Activated CD8-positive, alpha-beta memory T cell treated with anti-CD3 and anti-CD28 coated beads for 36 hours (primary cell): ENCODE measurements around the gene DUSP5. TPM values are rescaled to one million over a fixed set of nuclear protein-coding genes. Genes with fewer than 3 reads are reported as not detected.
"Not testable (repeated sequence)": the region's sequence is repeated elsewhere in the genome, so short reads cannot be mapped to it uniquely, and the experiment has no call there.

ENCODE experiments used
- CTCF ChIA-PET: fragments of 350-600 bp; sonication (Branson Sonifier 250); formaldehyde crosslinking; loops from one replicate; lab custom pipeline; 2021; ENCODE audit warnings: antibody characterized with exemption; lab: Charles Lee
- POLR2A ChIA-PET: fragments of 350-600 bp; sonication (Branson Sonifier 250); formaldehyde crosslinking; loops from one replicate; lab custom pipeline; 2021; ENCODE audit warnings: antibody characterized with exemption; lab: Charles Lee
- total RNA-seq, 2 experiments: library from RNA; stranded (reverse); gene quantifications; one replicate each; pipeline ENCODE4 v1.2.3, GENCODE V29; 2021

DUSP5 gene
- total RNA-seq, 2 experiments from 2014 or later = 98.6 to 99.4 TPM

DNA sequence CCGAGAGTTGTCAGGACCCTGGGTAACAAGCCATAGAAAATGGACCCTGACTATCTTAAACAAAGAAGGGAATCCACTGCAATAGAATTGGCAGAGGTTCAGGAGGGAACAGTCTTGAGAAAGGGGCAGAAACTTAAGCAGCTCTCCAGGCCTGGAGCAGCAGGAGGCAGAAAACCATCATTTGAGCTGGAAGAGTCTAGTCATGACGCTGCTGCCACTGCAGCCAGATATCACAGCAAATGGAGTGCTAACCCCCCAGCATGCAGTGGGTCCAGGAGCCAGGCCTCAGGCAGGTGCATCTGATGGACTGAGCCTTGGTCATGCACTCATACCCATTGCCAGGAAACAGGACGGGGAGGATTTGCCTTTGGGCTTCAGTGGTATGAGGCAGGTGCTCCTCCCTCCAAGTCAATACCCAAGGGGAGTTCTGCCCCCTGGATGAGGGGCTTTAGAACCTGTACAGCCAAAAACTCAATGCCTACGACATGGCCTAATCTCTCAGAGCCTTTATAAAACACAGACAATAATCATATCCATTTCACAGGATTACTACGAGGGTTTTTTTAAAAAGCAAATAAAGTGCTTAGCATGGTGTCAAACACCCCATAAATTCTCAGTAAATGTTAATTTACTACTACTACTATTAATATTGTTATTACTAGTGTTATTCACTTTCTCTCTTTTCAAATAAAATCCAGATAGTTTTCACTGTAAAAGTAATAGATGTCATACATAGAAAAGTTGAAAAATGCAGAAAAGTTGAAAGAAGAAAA, 30.7 kb downstream of the DUSP5 start:
- ChIA-PET POLR2A (interaction anchor here (1.5 to 2.4 kb wide), 2 partner anchors 16 to 25 kb away, joined by 4 to 5 read pairs; no protein-coding TSS in a partner anchor), CTCF (interaction anchor here (1.2 to 2.6 kb wide), 2 partner anchors 16 to 167 kb away, joined by 4 to 13 read pairs; no protein-coding TSS in a partner anchor)

DNA sequence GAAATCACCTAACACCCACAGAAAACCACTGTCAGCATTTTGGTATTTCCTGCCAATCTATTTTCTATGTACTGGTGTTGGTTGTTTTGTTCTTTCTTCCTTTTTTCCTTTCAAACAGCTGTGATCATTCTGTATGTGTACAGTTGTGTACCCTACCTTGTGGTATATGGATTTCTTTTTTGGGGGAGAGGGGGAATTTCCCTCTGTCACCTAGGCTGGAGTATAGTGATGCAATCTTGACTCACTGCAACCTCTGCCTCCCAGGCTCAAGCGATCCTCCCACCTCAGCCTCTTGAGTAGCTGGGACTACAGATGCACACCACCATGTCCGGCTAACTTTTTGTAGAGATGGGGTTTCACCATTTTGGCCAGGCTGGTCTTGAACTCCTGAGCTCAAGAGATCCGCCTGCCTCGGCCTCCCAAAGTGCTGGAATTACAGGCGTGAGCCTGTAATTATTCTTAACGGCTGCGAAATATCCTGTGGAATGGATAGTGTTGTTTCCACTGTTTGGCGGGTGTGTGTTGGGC, 31.4 kb downstream of the DUSP5 start:
- ChIA-PET CTCF (interaction anchor here (1.2 to 2.6 kb wide), 2 partner anchors 16 to 168 kb away, joined by 4 to 13 read pairs; no protein-coding TSS in a partner anchor), POLR2A (interaction anchor here (1.5 to 2.4 kb wide), 2 partner anchors 16 to 26 kb away, joined by 4 to 5 read pairs; no protein-coding TSS in a partner anchor)

GRCh38 chr10:110529596-110530011, 31.9 kb downstream of the DUSP5 start:
- CTCF ChIA-PET = interaction anchor here (1.2 to 2.6 kb wide), 2 partner anchors 17 to 168 kb away, joined by 4 to 13 read pairs; no protein-coding TSS in a partner anchor

GRCh38 chr10:110530131-110530831, 32.6 kb downstream of the DUSP5 start:
- CTCF ChIA-PET = interaction anchor here (2.6 kb wide), 1 partner anchor 18 kb away, joined by 13 read pairs; no protein-coding TSS in a partner anchor
- POLR2A ChIA-PET = no interaction called here

More at GRCh38 chr10:110529596-110530011, 31.9 kb downstream of the DUSP5 start:
- POLR2A ChIA-PET = interaction anchor here (1.5 to 2.4 kb wide), 2 partner anchors 17 to 26 kb away, joined by 4 to 5 read pairs; no protein-coding TSS in a partner anchor

GRCh38 chr10:110531687-110532086, 34.0 kb downstream of the DUSP5 start:
- ChIA-PET CTCF (interaction anchor here (0.6 to 2.1 kb wide), 4 partner anchors 15 to 326 kb away, joined by 3 to 6 read pairs (median 4); no protein-coding TSS in a partner anchor), POLR2A (no interaction called here)

DNA sequence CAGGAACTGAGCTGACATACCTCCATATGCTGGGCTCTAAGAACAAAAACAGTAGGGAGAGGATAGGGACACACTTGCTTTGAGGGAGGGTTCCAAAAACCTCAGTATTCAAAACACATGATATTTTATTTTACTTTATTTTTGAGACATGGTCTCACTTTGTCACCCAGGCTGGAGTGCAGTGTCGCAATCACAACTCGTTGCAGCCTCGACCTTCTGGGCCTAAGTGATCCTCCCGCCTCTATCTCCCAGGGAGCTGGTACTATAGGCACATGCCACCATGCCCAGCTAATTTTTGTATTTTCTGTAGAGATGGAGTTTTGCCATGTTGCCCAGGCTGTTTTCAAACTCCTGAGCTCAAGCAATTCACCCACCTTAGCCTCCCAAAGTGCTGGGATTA, 34.9 kb downstream of the DUSP5 start:
- CTCF ChIA-PET = interaction anchor here (0.8 to 2.1 kb wide), 3 partner anchors 13 to 176 kb away, joined by 3 to 6 read pairs (median 5); no protein-coding TSS in a partner anchor
- POLR2A ChIA-PET = not testable (repeated sequence)

DNA sequence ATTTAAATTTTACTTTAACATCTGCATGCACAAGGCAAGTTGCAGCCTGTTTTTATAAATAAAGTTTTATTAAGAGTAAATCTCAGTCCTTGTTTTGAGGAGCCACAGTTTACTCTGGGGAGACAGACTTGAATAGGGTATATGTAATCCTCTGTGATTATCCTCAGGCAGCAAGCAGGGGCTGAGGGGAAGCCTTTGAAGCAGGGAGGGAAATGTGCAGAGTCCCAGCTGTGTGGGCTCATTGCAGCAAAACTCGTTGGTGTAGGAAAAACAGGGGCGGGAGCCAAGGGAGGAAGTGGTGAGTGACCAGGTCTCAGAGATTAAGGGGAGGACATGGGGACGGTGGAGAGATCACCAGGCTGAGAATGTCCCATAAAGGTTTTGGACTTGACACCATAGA, 35.4 kb downstream of the DUSP5 start:
- POLR2A ChIA-PET = interaction anchor here (0.6 to 0.7 kb wide), 2 partner anchors 18 to 241 kb away, joined by 3 read pairs; no protein-coding TSS in a partner anchor
- CTCF ChIA-PET = interaction anchor here (0.8 to 2.1 kb wide), 3 partner anchors 12 to 177 kb away, joined by 3 to 6 read pairs (median 5); no protein-coding TSS in a partner anchor

DNA sequence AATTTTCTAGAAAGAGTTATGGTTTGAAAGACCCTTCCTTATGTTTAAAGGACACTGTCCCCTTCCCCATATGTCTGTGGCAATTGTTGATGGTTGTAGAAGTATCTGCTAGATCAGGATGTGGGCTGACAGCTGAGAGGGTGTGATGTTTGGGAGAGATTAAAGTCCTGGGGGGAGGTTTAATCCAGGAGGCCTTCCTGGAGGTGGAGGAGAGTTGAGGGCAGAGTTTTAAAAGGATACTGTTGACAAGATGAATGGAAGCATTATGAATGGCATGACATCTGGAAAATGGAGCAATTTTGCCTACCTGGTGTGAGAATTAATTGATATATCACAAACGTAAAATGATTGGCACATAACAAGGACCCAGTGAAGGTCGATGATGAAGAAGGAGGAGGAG, 36.9 kb downstream of the DUSP5 start:
- POLR2A ChIA-PET = no interaction called here
- CTCF ChIA-PET = interaction anchor here (1.8 kb wide), 1 partner anchor 23 kb away, joined by 5 read pairs; no protein-coding TSS in a partner anchor

DNA sequence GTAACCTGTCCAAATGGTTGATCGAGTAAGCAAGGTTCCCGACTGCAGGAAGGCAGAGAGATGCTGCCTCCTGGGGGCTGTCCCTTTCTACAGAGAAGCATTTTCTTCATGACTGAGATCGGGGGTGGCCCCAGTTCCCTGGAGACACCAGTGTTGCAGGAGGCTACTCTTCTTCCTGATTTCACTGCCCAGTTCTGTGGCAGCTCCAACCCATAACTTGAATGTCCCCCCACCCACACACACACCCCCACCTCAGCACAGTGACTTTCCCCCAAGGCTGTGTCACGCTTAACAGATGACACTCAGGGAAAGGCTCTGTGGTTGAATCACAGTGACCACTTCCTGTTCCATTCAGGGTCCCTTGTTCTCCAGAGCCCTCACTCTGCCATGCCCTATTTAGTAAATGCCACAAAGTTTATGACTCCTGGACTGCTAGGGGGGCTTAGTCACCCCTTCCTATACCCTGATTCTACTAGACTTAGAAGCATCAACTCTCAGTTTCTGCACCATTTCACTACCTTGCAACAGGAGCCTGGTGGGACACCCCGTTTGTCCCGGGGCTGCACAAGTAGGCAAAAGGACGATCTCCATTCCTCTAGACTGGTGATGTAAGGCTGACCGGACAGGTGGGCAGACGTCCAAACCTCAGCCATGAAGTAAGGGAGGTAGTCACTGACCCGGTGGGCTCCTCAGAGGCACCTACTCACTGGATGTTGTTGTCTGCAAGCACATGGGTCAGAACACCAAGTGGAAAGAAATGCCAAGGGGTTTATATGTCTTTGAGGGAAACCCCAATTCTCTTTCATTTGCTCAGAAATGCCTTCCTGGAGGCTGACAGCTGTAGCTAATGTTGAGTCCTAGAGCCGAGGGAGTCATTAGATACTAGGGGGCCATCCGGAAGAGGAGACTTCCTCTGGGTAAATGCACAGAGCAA, 38.5 kb downstream of the DUSP5 start:
- POLR2A ChIA-PET = no interaction called here

DNA sequence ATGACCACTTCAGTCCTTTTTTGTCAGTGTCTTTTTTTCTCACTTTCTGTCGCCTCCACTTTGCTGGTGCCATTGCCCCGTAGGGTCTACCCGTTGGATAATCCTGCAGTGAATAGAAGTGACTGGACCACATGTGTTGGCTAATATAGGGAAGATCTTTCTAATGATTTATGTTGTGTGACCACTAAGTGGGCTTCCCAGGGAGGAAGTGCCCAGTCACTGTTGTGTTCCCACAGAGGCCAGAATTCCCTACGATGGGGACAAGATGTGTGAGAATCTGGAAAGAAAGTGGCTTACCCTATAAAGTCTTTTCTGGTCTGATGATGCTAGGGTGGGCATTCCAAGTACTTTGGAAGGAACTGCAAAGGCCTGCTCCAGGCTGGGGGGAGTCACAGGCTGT, 41.4 kb downstream of the DUSP5 start:
- POLR2A ChIA-PET = no interaction called here

More for the DNA sequence above, 38.5 kb downstream of the DUSP5 start:
- CTCF ChIA-PET = interaction anchor here (1.2 to 1.8 kb wide), 2 partner anchors 24 to 230 kb away, joined by 5 to 6 read pairs; no protein-coding TSS in a partner anchor

DNA sequence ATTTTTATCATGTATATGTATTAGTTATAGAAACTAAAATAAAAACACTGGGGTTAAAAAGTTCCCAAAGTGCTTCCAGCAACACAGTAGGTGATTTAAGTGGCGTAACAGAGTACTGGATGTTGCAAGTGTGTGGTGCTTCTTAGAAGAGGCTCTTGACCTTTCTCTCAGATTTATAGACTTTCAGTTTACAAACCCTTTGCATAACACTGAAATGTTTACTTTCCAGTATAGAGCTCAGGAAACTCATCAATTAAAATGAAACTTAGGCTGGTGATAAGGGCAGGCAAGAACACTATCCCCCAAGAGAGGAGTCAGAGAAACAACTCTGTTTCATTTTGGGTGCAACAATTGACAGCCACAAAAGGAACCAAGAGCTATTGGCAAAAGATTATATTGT, 42.3 kb downstream of the DUSP5 start:
- POLR2A ChIA-PET = no interaction called here
- CTCF ChIA-PET = no interaction called here

More for the DNA sequence above, 41.4 kb downstream of the DUSP5 start:
- CTCF ChIA-PET = interaction anchor here (0.7 to 2.2 kb wide), 2 partner anchors 8 to 36 kb away, joined by 3 to 6 read pairs; no protein-coding TSS in a partner anchor

GRCh38 chr10:110544958-110545537, 47.3 kb downstream of the DUSP5 start:
- ChIA-PET POLR2A (no interaction called here), CTCF (interaction anchor here (0.6 to 2.9 kb wide), 4 partner anchors 12 to 224 kb away, joined by 3 to 17 read pairs (median 4); no protein-coding TSS in a partner anchor)

DNA sequence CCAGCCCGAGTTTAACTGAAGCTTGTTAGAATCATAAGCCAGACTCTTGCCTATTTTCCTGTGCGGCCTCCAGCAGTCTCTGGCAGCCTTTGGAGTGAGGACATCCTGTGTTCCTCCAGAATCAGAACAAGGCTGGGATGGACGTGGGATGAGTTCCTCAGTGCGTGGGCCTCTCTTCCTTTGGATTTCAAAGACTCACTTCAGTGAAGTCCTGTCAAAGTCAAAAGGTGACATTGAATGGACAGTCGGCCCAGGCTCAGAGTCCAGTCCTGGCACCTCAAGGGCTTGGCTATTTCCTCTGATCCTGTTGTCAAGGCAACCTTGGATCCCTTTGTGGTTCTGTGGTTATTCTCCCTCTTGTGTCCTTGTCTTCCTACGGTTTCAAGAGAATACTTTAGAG, 48.4 kb downstream of the DUSP5 start:
- ChIA-PET POLR2A (interaction anchor here (0.5 to 0.8 kb wide), 2 partner anchors 192 to 338 kb away, joined by 3 to 4 read pairs; no protein-coding TSS in a partner anchor), CTCF (interaction anchor here (0.8 to 2.9 kb wide), 11 partner anchors 13 to 241 kb away, joined by 3 to 17 read pairs (median 3); partner anchors contain the start of gene SMNDC1)

DNA sequence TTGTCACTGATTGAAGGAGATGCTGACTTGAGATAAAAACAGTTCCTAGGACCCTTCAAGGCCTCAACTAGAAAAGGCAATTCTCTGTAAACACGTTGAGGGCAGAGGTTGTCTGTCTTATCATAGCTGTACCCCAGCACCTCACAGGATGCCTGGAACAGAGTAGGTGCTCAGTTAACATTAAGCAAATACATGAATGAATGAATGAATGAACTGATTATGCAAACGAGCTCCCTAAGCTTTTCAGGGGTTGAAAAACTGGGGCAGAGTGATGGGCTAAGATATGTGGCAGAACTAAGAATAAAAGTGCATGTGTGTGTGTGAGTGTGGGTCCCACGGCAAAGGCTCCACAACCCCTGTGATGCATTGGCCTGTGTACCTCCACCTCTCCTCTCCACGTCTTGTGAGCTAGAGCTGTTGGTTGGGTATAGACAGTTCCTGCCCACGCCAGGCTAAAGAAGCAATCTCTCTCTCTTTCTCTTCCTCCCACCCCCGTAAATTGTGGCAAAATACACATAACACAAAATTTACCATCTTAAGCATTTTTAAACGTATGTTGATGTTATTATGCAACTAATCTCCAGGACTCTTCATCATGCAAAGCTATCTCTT, 48.9 kb downstream of the DUSP5 start:
- ChIA-PET POLR2A (interaction anchor here (0.5 to 0.8 kb wide), 2 partner anchors 193 to 339 kb away, joined by 3 to 4 read pairs; no protein-coding TSS in a partner anchor), CTCF (interaction anchor here (0.6 to 2.9 kb wide), 16 partner anchors 9 to 242 kb away, joined by 3 to 17 read pairs (median 4); partner anchors contain the start of gene SMNDC1)

DNA sequence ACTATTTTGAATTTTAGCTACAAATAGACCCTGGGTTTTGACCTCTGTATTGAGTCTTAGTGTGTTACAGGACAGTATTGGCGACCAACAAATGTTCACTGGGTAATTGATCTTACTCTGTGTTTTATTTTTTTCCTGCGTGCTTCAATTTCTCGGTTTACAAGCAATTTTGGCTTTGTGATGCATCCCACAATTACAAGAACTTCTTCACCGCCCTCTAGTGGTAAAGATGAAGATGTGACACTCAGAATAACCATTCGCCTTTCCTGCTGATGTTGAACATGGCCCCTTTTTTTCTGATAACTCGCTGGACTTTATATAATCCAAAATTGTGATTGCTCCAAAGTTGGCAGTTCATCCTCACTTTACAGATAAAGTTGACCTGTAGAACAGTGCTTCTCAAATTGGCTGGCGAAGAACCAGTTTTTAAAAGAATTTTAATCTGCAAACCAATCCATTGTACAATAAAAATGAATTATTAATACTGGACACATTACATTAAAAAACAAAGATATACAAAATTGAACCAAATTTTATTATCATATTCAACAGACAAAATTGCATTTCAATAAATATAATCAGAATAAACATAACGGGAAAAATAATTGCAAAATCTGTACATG, 49.5 kb downstream of the DUSP5 start:
- ChIA-PET POLR2A (interaction anchor here (0.8 kb wide), 1 partner anchor 193 kb away, joined by 3 read pairs; no protein-coding TSS in a partner anchor), CTCF (interaction anchor here (0.6 to 2.9 kb wide), 15 partner anchors 9 to 242 kb away, joined by 3 to 17 read pairs (median 4); partner anchors contain the start of gene SMNDC1)

DNA sequence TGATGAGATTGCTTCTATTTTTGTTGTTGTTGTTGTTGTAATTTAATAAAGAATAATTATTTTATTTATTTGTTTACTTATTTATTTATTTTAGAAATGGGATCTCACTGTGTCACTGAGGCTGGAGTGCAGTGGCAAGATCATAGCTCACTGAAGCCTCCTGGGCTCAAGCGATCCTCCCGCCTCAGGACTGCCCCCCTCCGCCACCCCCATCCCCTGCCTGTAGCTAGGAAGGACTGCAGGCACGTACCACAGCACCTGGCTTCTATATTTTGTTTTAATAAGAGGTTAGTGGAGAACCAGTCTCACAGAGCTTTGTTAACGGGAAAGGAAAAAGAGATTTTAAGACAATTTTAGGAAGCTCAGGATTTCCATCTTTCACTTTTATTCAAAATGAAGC, 50.3 kb downstream of the DUSP5 start:
- POLR2A ChIA-PET = no interaction called here
- CTCF ChIA-PET = no interaction called here
